HepG2 (cell line): ENCODE data around the gene CHCHD3. TPM values are rescaled to one million over a fixed set of nuclear protein-coding genes. Genes with fewer than 3 reads are reported as not detected.

Source experiments
- ATAC-seq: fragments of 200-7000 bp; cut with Tn5 transposase; 3 replicates; pipeline ENCODE4 v1.9.1; 2020; ENCODE audit warnings: mild to moderate bottlenecking, moderate library complexity
- BruUV-seq: library from RNA; stranded (reverse); fragments of 400-500 nt; replicated peaks from 2 replicates; lab custom pipeline; 2021; lab: Mats Ljungman, UMichigan
- CTCF ChIA-PET: fragments of 300-600 bp; formaldehyde crosslinking; extraction: SDS; loops from one replicate; lab custom pipeline; 2021; ENCODE audit warnings: low total read pairs, inconsistent platforms, low intra/inter-chr PET ratio; lab: Yijun Ruan, JAX
- POLR2A ChIA-PET: fragments of 350-600 bp; sonication (Branson Sonifier 250); formaldehyde crosslinking; loops from one replicate; lab custom pipeline; 2020; ENCODE audit warnings: antibody characterized with exemption, inconsistent platforms; lab: Yijun Ruan, JAX
- DNase-seq: peaks from one replicate; pipeline ENCODE4 v3.0.0-alpha.2; 2015; ENCODE audit warnings: low spot score
- FAIRE-seq: peaks from 3 replicates; lab custom pipeline; 2011; peaks lifted over from hg19 to GRCh38; lab: Jason Lieb, UNC
- H2AFZ ChIP-seq: one replicate; pipeline ENCODE4 v1.6.1; 2011; ENCODE audit warnings: low read length, inconsistent platforms
- H3K27ac ChIP-seq: fragments of 300-600 bp; 3 replicates; pipeline ENCODE4 v1.8.0; 2011; ENCODE audit warnings: mixed run types, mild to moderate bottlenecking, mixed read lengths, low read length, inconsistent platforms; ENCODE audit not compliant: insufficient read depth; ENCODE audit errors: extremely low read length
- H3K27me3 ChIP-seq, 2 experiments: fragments of 200-600 bp in 1 of 2; 2 replicates in 1 of 2; 3 replicates in 1 of 2; pipeline versions ENCODE4 v1.6.0 to v1.8.0; 2011; ENCODE audit warnings: low read length in 2 of 2, mild to moderate bottlenecking in 2 of 2, moderate library complexity in 2 of 2, inconsistent platforms in 1 of 2; ENCODE audit not compliant: insufficient read depth in 2 of 2, control insufficient read depth in 1 of 2
- H3K36me3 ChIP-seq, 2 experiments: fragments of 200-600 bp in 1 of 2; replicated peaks in 1 of 2; 2 replicates in 1 of 2; 3 replicates in 1 of 2; pipeline versions ENCODE4 v1.5.1 to v1.8.0; 2011; ENCODE audit warnings: low read length in 2 of 2, inconsistent platforms in 1 of 2; ENCODE audit not compliant: insufficient read depth in 2 of 2, control insufficient read depth in 1 of 2
- H3K4me1 ChIP-seq: 2 replicates; pipeline ENCODE4 v1.5.1; 2012; ENCODE audit warnings: low read length, inconsistent platforms; ENCODE audit not compliant: insufficient read depth
- H3K4me2 ChIP-seq: 2 replicates; pipeline ENCODE4 v1.6.0; 2011; ENCODE audit warnings: low read depth, low read length, inconsistent platforms
- H3K4me3 ChIP-seq, 3 experiments: fragments of 200-600 bp in 1 of 3; sonication (generic), shearing (Covaris generic) in 1 of 3; replicated peaks in 1 of 3; 2 replicates each; pipeline ENCODE4 v1.5.1; 2011 to 2016; ENCODE audit warnings: low read length in 3 of 3, inconsistent platforms in 2 of 3, low read depth in 2 of 3, mild to moderate bottlenecking in 2 of 3, control low read depth in 1 of 3, mixed read lengths in 1 of 3; ENCODE audit not compliant: insufficient read depth in 1 of 3
- H3K79me2 ChIP-seq: one replicate; pipeline ENCODE4 v1.6.1; 2011; ENCODE audit warnings: low read length, inconsistent platforms; ENCODE audit not compliant: insufficient read depth
- H3K9ac ChIP-seq: 2 replicates; pipeline ENCODE4 v1.6.0; 2011; ENCODE audit warnings: mild to moderate bottlenecking, low read depth, low read length, inconsistent platforms; ENCODE audit not compliant: insufficient read depth
- H3K9me3 ChIP-seq: 2 replicates; pipeline ENCODE4 v1.5.1; 2012; ENCODE audit warnings: mild to moderate bottlenecking, low read length
- H4K20me1 ChIP-seq: 2 replicates; pipeline ENCODE4 v1.6.0; 2011; ENCODE audit warnings: inconsistent platforms, mild to moderate bottlenecking, low read length, moderate library complexity; ENCODE audit not compliant: insufficient read depth
- FOXC1 ChIP-seq: sonication (generic); formaldehyde crosslinking; IDR thresholded peaks from 2 replicates; pipeline ENCODE4 v1.8.0; 2022; ENCODE audit warnings: mild to moderate bottlenecking, missing genetic modification reagents, borderline replicate concordance
- KDM3A ChIP-seq: IDR thresholded peaks from 2 replicates; pipeline ENCODE4 v1.6.1; 2018; ENCODE audit warnings: low read depth, missing compliant biosample characterization
- NCOA1 ChIP-seq: sonication (generic); formaldehyde crosslinking; IDR thresholded peaks from 2 replicates; pipeline ENCODE4 v1.9.0; 2021; ENCODE audit warnings: missing genetic modification reagents
- NFATC3 ChIP-seq: sonication (generic); formaldehyde crosslinking; IDR thresholded peaks from 2 replicates; pipeline ENCODE4 v1.5.1; 2020; ENCODE audit warnings: mild to moderate bottlenecking, missing genetic modification reagents
- POLR2A ChIP-seq, 2 experiments: IDR thresholded peaks; 2 replicates each; pipeline ENCODE4 v1.6.1; 2011; ENCODE audit warnings: low read depth in 2 of 2, low read length in 2 of 2, mild to moderate bottlenecking in 1 of 2, moderate library complexity in 1 of 2; ENCODE audit not compliant: insufficient read depth in 1 of 2
- PRDM4 ChIP-seq: sonication (generic); formaldehyde crosslinking; IDR thresholded peaks from 2 replicates; pipeline ENCODE4 v1.9.0; 2021; ENCODE audit warnings: missing genetic modification reagents, borderline replicate concordance
- SMYD3 ChIP-seq: sonication (generic); formaldehyde crosslinking; IDR thresholded peaks from 2 replicates; pipeline ENCODE4 v1.8.1; 2023; ENCODE audit warnings: mild to moderate bottlenecking, missing genetic modification reagents
- SOX5 ChIP-seq: IDR thresholded peaks from 2 replicates; pipeline ENCODE4 v1.6.1; 2016; ENCODE audit warnings: borderline replicate concordance
- TCF7L2 ChIP-seq: IDR thresholded peaks from 2 replicates; pipeline ENCODE4 v1.6.1; 2011; ENCODE audit warnings: mild to moderate bottlenecking, low read depth, low read length, moderate library complexity
- ZNF788 ChIP-seq: sonication (generic); formaldehyde crosslinking; IDR thresholded peaks from 2 replicates; pipeline ENCODE4 v1.5.0; 2020; ENCODE audit warnings: mild to moderate bottlenecking, missing genetic modification reagents, borderline replicate concordance
- WGBS: methylation state at CpG from one replicate; pipeline ENCODE4 v1.1.6; 2017; ENCODE audit warnings: low lambda C conversion rate; 5-methylcytosine and 5-hydroxymethylcytosine counted together
- in situ Hi-C: cut with HindIII; loops from 2 replicates; pipeline ENCODE4 v1.10.0; 2017; ENCODE audit warnings: low pct_unique_long_range_greater_than_20kb; ENCODE audit not compliant: extremely low pct_ligation_motif_present
- intact Hi-C: fragments of 100-400 bp; cut with micrococcal nuclease; formaldehyde crosslinking; loops from one replicate; pipeline ENCODE4 v1.10.0; 2022; ENCODE audit not compliant: unreplicated experiment
- polyA plus RNA-seq, 8 experiments: library from polyadenylated mRNA; depleted of rRNA in 3 of 8; stranded (reverse) in 7 of 8; unstranded in 1 of 8; fragments of >200 nt; fragmentation: Illumina TruSeq in 4 of 8; extraction: Trizol in 4 of 8; gene quantifications; 2 replicates each; pipeline versions ENCODE4 v1.2.1 to v1.2.3, GENCODE V29; 2011 to 2016; ENCODE audit warnings: low read depth in 4 of 8, missing spikeins in 1 of 8, mixed read lengths in 1 of 8; ENCODE audit not compliant: insufficient read depth in 1 of 8
- total RNA-seq, 5 experiments: library from RNA; depleted of rRNA; stranded (reverse); fragments of >200 nt; fragmentation: Illumina TruSeq; extraction: Trizol; gene quantifications; 2 replicates each; pipeline ENCODE4 v1.2.3, GENCODE V29; 2016; ENCODE audit warnings: low read depth in 1 of 5
- TF ChIP-seq, protein P1 (sequence below): sonication (generic); formaldehyde crosslinking; IDR thresholded peaks from 2 replicates; pipeline ENCODE4 v1.4.0; 2020; ENCODE audit warnings: mild to moderate bottlenecking, low read depth, missing genetic modification reagents

CHCHD3 gene
- total and polyA plus RNA-seq, 2 of the 13 experiments (the other 11 are each of a cell fraction or from before 2014, with no cell fraction given), result 32.7 to 86.8 TPM

DNA sequence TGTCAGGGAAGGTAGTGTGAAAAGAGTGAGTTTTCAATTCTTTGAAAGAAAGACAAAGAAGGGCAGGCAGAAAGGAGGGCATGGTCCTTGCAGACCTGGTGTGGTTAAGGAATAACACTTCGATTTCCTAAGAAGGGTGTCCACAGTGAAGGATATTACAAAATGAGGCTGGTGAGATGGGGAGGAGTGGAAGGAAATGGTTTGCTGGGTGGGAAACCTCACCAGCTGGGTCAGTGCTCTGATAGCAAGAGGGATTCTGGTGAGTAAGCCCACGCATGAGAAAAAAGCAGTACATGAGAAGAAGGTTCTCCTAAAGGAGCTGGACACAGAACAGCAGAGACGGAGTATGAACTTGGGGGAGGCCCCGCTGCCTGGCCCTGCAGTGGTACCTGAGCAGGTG, 275.1 kb downstream of the CHCHD3 start:
- intact Hi-C loops (no loop called here), in situ Hi-C loops (no loop called here)
- Histone ChIP-seq H3K27ac (no peak overlapping the region), H3K4me1 (no peaks in the 10 kb centered on the region), H3K9me3 (no peaks in the 10 kb centered on the region), H3K36me3 (0 out of 5 replicates have a peak, but pooled peaks cover 2 to 5% of the 10 kb centered on the region in 2 experiments), H3K9ac (no peak overlapping the region), H3K79me2 (no peaks in the 10 kb centered on the region), H4K20me1 (no peaks in the 10 kb centered on the region), H3K4me3 (no peak overlapping the region), H2AFZ (no peak overlapping the region), H3K27me3 (no peaks in the 10 kb centered on the region), H3K4me2 (no peak overlapping the region)
- WGBS, result 97% methylated on average over 4 of the region's 4 CpGs
- BruUV-seq, result no TSS peak
- DNase-seq (no peak), FAIRE-seq (no peak), ATAC-seq (no peak)
- POLR2A ChIA-PET, result no interaction called here
- CTCF ChIA-PET, result no interaction called here
- TF ChIP-seq, protein P1, sequence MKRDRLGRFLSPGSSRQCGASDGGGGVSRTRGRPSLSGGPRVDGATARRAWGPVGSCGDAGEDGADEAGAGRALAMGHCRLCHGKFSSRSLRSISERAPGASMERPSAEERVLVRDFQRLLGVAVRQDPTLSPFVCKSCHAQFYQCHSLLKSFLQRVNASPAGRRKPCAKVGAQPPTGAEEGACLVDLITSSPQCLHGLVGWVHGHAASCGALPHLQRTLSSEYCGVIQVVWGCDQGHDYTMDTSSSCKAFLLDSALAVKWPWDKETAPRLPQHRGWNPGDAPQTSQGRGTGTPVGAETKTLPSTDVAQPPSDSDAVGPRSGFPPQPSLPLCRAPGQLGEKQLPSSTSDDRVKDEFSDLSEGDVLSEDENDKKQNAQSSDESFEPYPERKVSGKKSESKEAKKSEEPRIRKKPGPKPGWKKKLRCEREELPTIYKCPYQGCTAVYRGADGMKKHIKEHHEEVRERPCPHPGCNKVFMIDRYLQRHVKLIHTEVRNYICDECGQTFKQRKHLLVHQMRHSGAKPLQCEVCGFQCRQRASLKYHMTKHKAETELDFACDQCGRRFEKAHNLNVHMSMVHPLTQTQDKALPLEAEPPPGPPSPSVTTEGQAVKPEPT (CRISPR knock-in tag), result no peak
- TF ChIP-seq TCF7L2 (no peak), SOX5 (CRISPR knock-in tag) (no peak), PRDM4 (no peak), POLR2A (IDR thresholded peaks at IDR 0.05; ENCODE audit: insufficient read depth in 1 of 2, low read depth in 2 of 2, low read length in 2 of 2) (no peak), KDM3A (CRISPR knock-in tag) (no peak), ZNF788 (CRISPR knock-in tag) (no peak), FOXC1 (CRISPR knock-in tag) (no peak), SMYD3 (CRISPR knock-in tag) (no peak), NCOA1 (CRISPR knock-in tag) (no peak), NFATC3 (no peak)
